GM12865 (cell line): ENCODE results near the gene BRD1.

ENCODE experiments used
- DNase-seq: peaks from one replicate; pipeline ENCODE4 v3.0.0; 2010; ENCODE audit warnings: low read depth
- H3K4me3 ChIP-seq: 2 replicates; pipeline ENCODE4 v1.5.1; 2011; ENCODE audit warnings: mild to moderate bottlenecking, low read depth, low read length, control low read depth
- CTCF ChIP-seq: IDR thresholded peaks from 2 replicates; pipeline ENCODE4 v1.5.1; 2011; ENCODE audit warnings: low read length, control low read depth, low read depth, inconsistent platforms; ENCODE audit not compliant: insufficient read depth; ENCODE audit errors: missing control alignments

The BRD1 gene

GRCh38 chr22:49847751-49848689 is 20.3 kb upstream of the BRD1 start:
- TF ChIP-seq CTCF = no peak
- DNase-seq = no peak
- H3K4me3 ChIP-seq = no peak overlapping the region

GRCh38 chr22:49845666-49846459 is 18.2 kb upstream of the BRD1 start:
- DNase-seq = no peak
- TF ChIP-seq CTCF = no peak
- H3K4me3 ChIP-seq = no peak overlapping the region

GRCh38 chr22:49845241-49845640 is 17.6 kb upstream of the BRD1 start:
- no peak for TF ChIP-seq CTCF
- no peak overlapping the region for H3K4me3 ChIP-seq

GRCh38 chr22:49838771-49839717 is 11.4 kb upstream of the BRD1 start:
- DNase-seq = peak; percentile 61
- H3K4me3 ChIP-seq = peak overlapping the region; percentile 54
- no peak for TF ChIP-seq CTCF

More at GRCh38 chr22:49845241-49845640, 17.6 kb upstream of the BRD1 start:
- DNase-seq = no peak

GRCh38 chr22:49833340-49834007 is 5.8 kb upstream of the BRD1 start:
- no peak for TF ChIP-seq CTCF
- DNase-seq = no peak
- H3K4me3 ChIP-seq = no peak overlapping the region
